ENCODE results near the gene NCKAP5. TPM values are rescaled to one million over a fixed set of nuclear protein-coding genes. Genes with fewer than 3 reads are reported as not detected.

Gene NCKAP5
- polyA plus RNA-seq, 3 donors, result not detected

DNA sequence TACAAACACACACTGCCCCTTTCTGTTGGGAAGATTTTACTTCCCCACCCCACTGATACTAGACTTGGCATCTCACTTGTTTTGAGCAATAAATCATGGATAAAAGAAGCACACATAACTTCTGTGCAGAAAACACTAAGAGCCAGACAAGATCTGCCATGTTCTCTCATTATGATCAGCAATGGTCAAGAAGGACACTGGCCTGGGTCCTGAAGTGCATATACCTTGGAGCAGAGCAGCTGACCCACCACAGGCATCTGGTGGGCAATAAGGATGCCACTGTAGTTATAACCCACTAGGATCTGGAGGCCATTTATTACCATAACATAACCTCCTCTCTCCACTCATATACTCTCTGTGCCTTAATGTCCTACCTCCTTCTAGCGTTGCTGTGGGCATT lies 338.3 kb downstream of the NCKAP5 start:
- Histone ChIP-seq H3K9me3 (replicated peaks in 1 of 2; ENCODE audit: control insufficient read depth in 1 of 2, insufficient read depth in 1 of 2, low read length in 2 of 2) (no peaks in the 10 kb centered on the region), H3K79me2 (ENCODE audit: insufficient read depth, low read length) (no peaks in the 10 kb centered on the region), H3K4me1 (ENCODE audit: control insufficient read depth in 1 of 2, insufficient read depth in 2 of 2, low read length in 2 of 2) (no peaks in the 10 kb centered on the region), H3K4me3 (replicated peaks in 1 of 3; ENCODE audit: low read depth in 2 of 3, low read length in 3 of 3) (no peak overlapping the region), H2AFZ (ENCODE audit: insufficient read depth, low read depth, low read length, poor library complexity, severe bottlenecking) (no peak overlapping the region), H3K36me3 (replicated peaks in 1 of 2; ENCODE audit: control insufficient read depth in 1 of 2, insufficient read depth in 2 of 2, low read length in 2 of 2) (no peaks in the 10 kb centered on the region), H3K9ac (ENCODE audit: insufficient read depth, low read length, poor library complexity, severe bottlenecking) (no peak overlapping the region), H3K27me3 (ENCODE audit: control insufficient read depth in 2 of 2, insufficient read depth in 2 of 2, low read length in 2 of 2) (no peaks in the 10 kb centered on the region), H3K27ac (ENCODE audit: low read depth in 1 of 2, low read length in 2 of 2) (no peak overlapping the region), H4K20me1 (ENCODE audit: insufficient read depth, low read length) (no peaks in the 10 kb centered on the region), H3K4me2 (replicated peaks; ENCODE audit: extremely low read depth, low read length, poor library complexity, severe bottlenecking) (no peak overlapping the region)
- WGBS (ENCODE audit: insufficient coverage), result no CpG with 5 or more reads among the region's 1 CpG
- intact Hi-C loops (cut with micrococcal nuclease), result no loop called here
- Mint-ChIP-seq H3K27me3 (ENCODE audit: low read depth in 3 of 3) (peaks cover 0 to 2% (median 0%) of the 10 kb centered on the region in 3 donors), H3K27ac (no peak overlapping the region), H3K36me3 (no peaks in the 10 kb centered on the region), H3K4me1 (no peaks in the 10 kb centered on the region), H3K9me3 (peaks cover 0 to 3% (median 0%) of the 10 kb centered on the region in 7 donors), H3K4me3 (no peak overlapping the region)
- no peak for DNase-seq
- TF ChIP-seq, protein P1, sequence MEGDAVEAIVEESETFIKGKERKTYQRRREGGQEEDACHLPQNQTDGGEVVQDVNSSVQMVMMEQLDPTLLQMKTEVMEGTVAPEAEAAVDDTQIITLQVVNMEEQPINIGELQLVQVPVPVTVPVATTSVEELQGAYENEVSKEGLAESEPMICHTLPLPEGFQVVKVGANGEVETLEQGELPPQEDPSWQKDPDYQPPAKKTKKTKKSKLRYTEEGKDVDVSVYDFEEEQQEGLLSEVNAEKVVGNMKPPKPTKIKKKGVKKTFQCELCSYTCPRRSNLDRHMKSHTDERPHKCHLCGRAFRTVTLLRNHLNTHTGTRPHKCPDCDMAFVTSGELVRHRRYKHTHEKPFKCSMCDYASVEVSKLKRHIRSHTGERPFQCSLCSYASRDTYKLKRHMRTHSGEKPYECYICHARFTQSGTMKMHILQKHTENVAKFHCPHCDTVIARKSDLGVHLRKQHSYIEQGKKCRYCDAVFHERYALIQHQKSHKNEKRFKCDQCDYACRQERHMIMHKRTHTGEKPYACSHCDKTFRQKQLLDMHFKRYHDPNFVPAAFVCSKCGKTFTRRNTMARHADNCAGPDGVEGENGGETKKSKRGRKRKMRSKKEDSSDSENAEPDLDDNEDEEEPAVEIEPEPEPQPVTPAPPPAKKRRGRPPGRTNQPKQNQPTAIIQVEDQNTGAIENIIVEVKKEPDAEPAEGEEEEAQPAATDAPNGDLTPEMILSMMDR (IDR thresholded peaks at IDR 0.05), result no peak

DNA sequence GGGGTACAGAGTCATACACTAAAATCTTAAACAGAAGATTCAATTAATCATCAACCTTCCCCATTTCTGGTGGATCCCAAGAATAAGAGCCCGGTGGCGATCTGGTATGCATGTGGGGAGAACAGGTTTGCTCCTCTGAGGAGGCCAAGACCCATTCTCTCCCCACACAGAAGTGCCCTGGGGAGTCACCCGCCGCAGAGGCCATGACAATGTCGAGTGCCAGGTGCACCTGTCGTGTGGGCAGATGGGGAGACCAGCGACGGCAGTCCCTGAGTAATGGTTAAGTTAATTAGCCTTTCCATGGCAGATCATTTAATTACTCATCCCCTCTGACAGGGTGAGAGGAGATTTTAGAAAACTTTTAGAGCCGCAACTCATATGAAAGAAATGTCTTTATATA lies 345.0 kb downstream of the NCKAP5 start:
- Histone ChIP-seq H3K4me1 (ENCODE audit: control insufficient read depth in 1 of 2, insufficient read depth in 2 of 2, low read length in 2 of 2) (no peaks in the 10 kb centered on the region), H3K9ac (ENCODE audit: insufficient read depth, low read length, poor library complexity, severe bottlenecking) (no peak overlapping the region), H4K20me1 (ENCODE audit: insufficient read depth, low read length) (no peaks in the 10 kb centered on the region), H3K27me3 (ENCODE audit: control insufficient read depth in 2 of 2, insufficient read depth in 2 of 2, low read length in 2 of 2) (no peaks in the 10 kb centered on the region), H3K36me3 (replicated peaks in 1 of 2; ENCODE audit: control insufficient read depth in 1 of 2, insufficient read depth in 2 of 2, low read length in 2 of 2) (no peaks in the 10 kb centered on the region), H3K4me3 (replicated peaks in 1 of 3; ENCODE audit: low read depth in 2 of 3, low read length in 3 of 3) (no peak overlapping the region), H3K27ac (ENCODE audit: low read depth in 1 of 2, low read length in 2 of 2) (no peak overlapping the region), H3K9me3 (replicated peaks in 1 of 2; ENCODE audit: control insufficient read depth in 1 of 2, insufficient read depth in 1 of 2, low read length in 2 of 2) (no peaks in the 10 kb centered on the region), H3K79me2 (ENCODE audit: insufficient read depth, low read length) (no peaks in the 10 kb centered on the region), H3K4me2 (replicated peaks; ENCODE audit: extremely low read depth, low read length, poor library complexity, severe bottlenecking) (no peak overlapping the region), H2AFZ (ENCODE audit: insufficient read depth, low read depth, low read length, poor library complexity, severe bottlenecking) (no peak overlapping the region)
- no peak for DNase-seq
- H3K36me3 Mint-ChIP-seq, result no peaks in the 10 kb centered on the region
- no peaks in the 10 kb centered on the region for H3K4me1 Mint-ChIP-seq
- intact Hi-C loops (cut with micrococcal nuclease), result no loop called here
- no peak overlapping the region for H3K27ac Mint-ChIP-seq
- WGBS (ENCODE audit: insufficient coverage), result no CpG with 5 or more reads among the region's 9 CpGs
- H3K9me3 Mint-ChIP-seq, result peaks cover 0 to 4% (median 0%) of the 10 kb centered on the region in 7 donors
- TF ChIP-seq, protein P1 (IDR thresholded peaks at IDR 0.05), result no peak
- H3K4me3 Mint-ChIP-seq, result no peak overlapping the region
- H3K27me3 Mint-ChIP-seq (ENCODE audit: low read depth in 3 of 3), result peaks cover 0 to 2% (median 0%) of the 10 kb centered on the region in 3 donors
